ENCODE measurements around the gene FRMD4A. TPM values are rescaled to one million over a fixed set of nuclear protein-coding genes. Genes with fewer than 3 reads are reported as not detected.

Gene FRMD4A
- total RNA-seq, 1 experiment from 2014 or later = 19.6 TPM

DNA sequence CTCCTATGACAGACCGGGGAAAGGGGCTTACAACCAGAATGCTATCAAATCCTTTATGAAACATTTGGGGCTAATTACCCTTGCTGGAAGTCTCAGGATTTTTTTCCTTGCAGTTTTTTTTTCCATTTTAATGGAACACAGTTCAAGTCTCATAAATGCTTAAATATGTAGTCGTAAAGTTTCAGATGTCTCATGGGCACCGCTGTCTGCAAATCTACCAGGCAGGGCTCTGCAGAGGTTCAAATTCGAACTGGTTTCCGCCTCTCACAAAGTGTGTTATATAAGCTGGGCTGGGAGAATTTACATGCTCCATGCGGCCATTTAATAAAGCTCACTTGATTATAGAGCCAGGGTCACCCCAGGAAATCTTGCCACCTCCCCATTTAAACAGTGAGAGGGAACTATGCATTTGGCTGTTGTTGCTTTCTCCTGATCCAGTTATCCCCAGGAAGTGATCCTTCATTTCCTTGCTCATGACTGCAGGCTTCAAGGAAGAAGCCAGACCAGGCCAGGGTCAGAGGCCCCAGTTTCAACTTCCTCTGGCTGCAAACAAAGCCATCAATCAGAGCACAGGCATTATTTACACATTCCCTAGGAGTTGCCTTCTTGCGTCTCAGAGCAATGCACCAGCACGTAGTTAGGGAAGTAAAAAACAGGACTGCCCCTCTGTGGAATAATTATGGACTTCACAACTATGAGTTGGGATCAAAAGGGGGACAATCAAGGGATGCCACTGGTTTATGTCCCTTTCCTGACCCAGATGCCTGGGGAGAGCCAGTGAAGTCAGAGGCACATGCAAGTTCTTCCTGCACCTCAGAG lies 385.1 kb downstream of the FRMD4A start:
- no peak overlapping the region for H3K14ac ChIP-seq (ENCODE audit: insufficient read depth, low read length)

More for the DNA sequence above, 385.1 kb downstream of the FRMD4A start:
- Mint-ChIP-seq H3K4me1 (peaks cover 17 to 27% of the 10 kb centered on the region in 2 experiments), H3K4me3 (no peak overlapping the region), H3K27ac (no peak overlapping the region; a peak in 1 of 7 replicates), H3K36me3 (ENCODE audit: insufficient read depth in 1 of 3, low read depth in 3 of 3) (peaks cover 0 to 5% (median 2%) of the 10 kb centered on the region in 3 experiments; a peak in 2 of 7 replicates), H3K27me3 (ENCODE audit: low read depth) (no peaks in the 10 kb centered on the region; the same call in 1 of the 2 replicates), H3K9me3 (no peaks in the 10 kb centered on the region)
- DNase-seq = no peak
- Histone ChIP-seq H3K9me3 (ENCODE audit: control insufficient read depth, low read depth, low read length) (no peaks in the 10 kb centered on the region), H2BK12ac (ENCODE audit: insufficient read length, low read depth, low read length) (no peak overlapping the region), H4K91ac (ENCODE audit: insufficient read length, low read depth, low read length) (no peak overlapping the region), H2AFZ (ENCODE audit: low read length) (no peak overlapping the region), H2BK120ac (ENCODE audit: low read depth, low read length, poor library complexity, severe bottlenecking) (no peak overlapping the region), H3K4me2 (ENCODE audit: insufficient read depth, insufficient read length, low read length) (no peak overlapping the region), H3K4me1 (ENCODE audit: insufficient read depth, low read length) (peaks cover 8% of the 10 kb centered on the region), H3K18ac (ENCODE audit: insufficient read length, low read depth, low read length) (no peak overlapping the region), H4K8ac (replicated peaks; ENCODE audit: insufficient read length, low read depth, low read length) (no peak overlapping the region), H4K20me1 (ENCODE audit: control insufficient read depth, insufficient read depth, insufficient read length) (no peaks in the 10 kb centered on the region), H3K79me2 (ENCODE audit: insufficient read depth, low read length) (no peaks in the 10 kb centered on the region), H3K27ac (ENCODE audit: insufficient read length, low read depth, low read length) (no peak overlapping the region), H3K79me1 (ENCODE audit: insufficient read depth, low read depth, low read length, poor library complexity, severe bottlenecking) (no peaks in the 10 kb centered on the region), H3T11ph (ENCODE audit: low read length) (no peak overlapping the region), H2BK20ac (ENCODE audit: low read depth, low read length, poor library complexity, severe bottlenecking) (no peak overlapping the region), H2BK15ac (ENCODE audit: low read depth, low read length) (no peak overlapping the region), H3K9ac (ENCODE audit: extremely low read depth, insufficient read length, low read length) (no peak overlapping the region), H3K23ac (ENCODE audit: insufficient read length, low read depth, low read length) (no peak overlapping the region), H4K5ac (ENCODE audit: insufficient read length, low read depth, low read length) (no peak overlapping the region), H3K56ac (ENCODE audit: insufficient read length, low read depth, low read length) (no peak overlapping the region), H2AK5ac (ENCODE audit: insufficient read length, low read length) (no peak overlapping the region), H2BK5ac (ENCODE audit: insufficient read length, low read length) (no peak overlapping the region), H3K23me2 (ENCODE audit: insufficient read length, low read depth, low read length, poor library complexity, severe bottlenecking) (no peaks in the 10 kb centered on the region), H3K4ac (ENCODE audit: low read depth, low read length) (no peak overlapping the region), H3K27me3 (ENCODE audit: insufficient read depth, low read length) (no peaks in the 10 kb centered on the region)
- TF ChIP-seq CTCF (conservative IDR thresholded peaks at IDR 0.05) = no peak
- WGBS (ENCODE audit: extremely low coverage, insufficient read length, low lambda C conversion rate) = no CpG with 5 or more reads among the region's 8 CpGs

All from H9 (cell line).